Tongue (tissue), 2 donors: ENCODE data around the gene SPOP. TPM values are rescaled to one million over a fixed set of nuclear protein-coding genes. Genes with fewer than 3 reads are reported as not detected.

Experiments used
- DNase-seq: peaks from one replicate; pipeline ENCODE4 v3.0.0-alpha.2; 2015
- total RNA-seq: library from RNA; depleted of rRNA; stranded (reverse); fragments of >200 nt; gene quantifications from one replicate; pipeline ENCODE4 v1.2.3, GENCODE V29; 2014

The SPOP gene
- total RNA-seq, 1 donor from 2014 or later = 131 TPM

GRCh38 chr17:49549691-49550678 lies 127.9 kb downstream of the SPOP start:
- no peak for DNase-seq

GRCh38 chr17:49549311-49549605 lies 128.6 kb downstream of the SPOP start:
- DNase-seq = no peak

Other genes with a start within 250 kb of the SPOP start
- gene NGFR, start 182.8 kb downstream of the SPOP start, total RNA-seq = 59.2 TPM
- 1.8 TPM for gene NXPH3, start 102.2 kb downstream of the SPOP start, total RNA-seq
- 41.6 TPM for gene SLC35B1, start 29.9 kb upstream of the SPOP start, total RNA-seq
- gene FAM117A, start 86.0 kb upstream of the SPOP start, total RNA-seq = 7.8 TPM
- 58.1 TPM for gene KAT7, start 110.6 kb upstream of the SPOP start, total RNA-seq
- gene TAC4, start 170.0 kb upstream of the SPOP start, total RNA-seq = not detected